Measurements from ENCODE around the gene GPR132. TPM values are rescaled to one million over a fixed set of nuclear protein-coding genes. Genes with fewer than 3 reads are reported as not detected.

Gene GPR132
- total RNA-seq, 1 experiment from 2014 or later = not detected

DNA sequence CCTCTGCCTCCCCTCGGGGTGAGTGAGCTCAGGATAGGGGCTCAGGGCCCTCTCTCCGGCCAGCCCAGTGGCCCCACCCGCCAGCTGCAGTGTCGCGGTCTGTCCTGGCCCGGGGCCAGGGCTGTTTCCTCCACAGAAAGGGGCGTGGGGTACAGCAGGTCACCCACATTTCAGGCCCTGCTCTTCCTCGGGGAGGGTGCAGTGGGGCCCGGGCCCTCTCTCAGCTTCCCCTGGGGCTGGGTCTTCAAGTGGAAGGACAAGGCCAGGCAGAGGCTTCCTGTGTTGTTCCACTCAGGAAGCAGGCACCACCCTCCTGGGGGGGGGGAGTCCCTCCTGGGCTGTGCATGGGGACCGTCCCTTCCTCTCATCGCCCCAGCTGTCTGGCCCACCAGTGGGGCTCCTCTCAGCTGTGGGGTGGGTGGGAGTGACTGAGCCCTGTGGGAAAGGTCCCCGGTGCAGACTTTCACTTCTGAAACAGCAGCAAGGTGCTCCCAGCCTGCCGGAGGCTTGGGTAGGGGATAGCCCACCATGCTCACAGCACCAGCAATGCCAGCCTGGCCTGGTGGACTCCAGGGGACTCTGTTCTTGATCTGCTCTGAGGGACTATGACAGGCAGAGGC is 3.7 kb downstream of the GPR132 start:
- H3F3A ChIP-seq (ENCODE audit: insufficient read depth, low read depth) = no peaks in the 10 kb centered on the region
- ChIA-PET POLR2A (ENCODE audit: unreplicated experiment) (no interaction called here), CTCF (no interaction called here)
- H3K9me3 ChIP-seq (ENCODE audit: insufficient read depth, low read depth) = no peaks in the 10 kb centered on the region
- H3K4me1 ChIP-seq (replicated peaks; ENCODE audit: insufficient read depth) = no peaks in the 10 kb centered on the region
- no peak for DNase-seq
- H2AFZ ChIP-seq = no peak overlapping the region
- TF ChIP-seq EZH2 (IDR thresholded peaks at IDR 0.05; ENCODE audit: low read depth) = no peak
- TF ChIP-seq, protein P1, sequence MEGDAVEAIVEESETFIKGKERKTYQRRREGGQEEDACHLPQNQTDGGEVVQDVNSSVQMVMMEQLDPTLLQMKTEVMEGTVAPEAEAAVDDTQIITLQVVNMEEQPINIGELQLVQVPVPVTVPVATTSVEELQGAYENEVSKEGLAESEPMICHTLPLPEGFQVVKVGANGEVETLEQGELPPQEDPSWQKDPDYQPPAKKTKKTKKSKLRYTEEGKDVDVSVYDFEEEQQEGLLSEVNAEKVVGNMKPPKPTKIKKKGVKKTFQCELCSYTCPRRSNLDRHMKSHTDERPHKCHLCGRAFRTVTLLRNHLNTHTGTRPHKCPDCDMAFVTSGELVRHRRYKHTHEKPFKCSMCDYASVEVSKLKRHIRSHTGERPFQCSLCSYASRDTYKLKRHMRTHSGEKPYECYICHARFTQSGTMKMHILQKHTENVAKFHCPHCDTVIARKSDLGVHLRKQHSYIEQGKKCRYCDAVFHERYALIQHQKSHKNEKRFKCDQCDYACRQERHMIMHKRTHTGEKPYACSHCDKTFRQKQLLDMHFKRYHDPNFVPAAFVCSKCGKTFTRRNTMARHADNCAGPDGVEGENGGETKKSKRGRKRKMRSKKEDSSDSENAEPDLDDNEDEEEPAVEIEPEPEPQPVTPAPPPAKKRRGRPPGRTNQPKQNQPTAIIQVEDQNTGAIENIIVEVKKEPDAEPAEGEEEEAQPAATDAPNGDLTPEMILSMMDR (conservative IDR thresholded peaks at IDR 0.05) = no peak
- BruUV-seq (replicated peaks) = no TSS peak
- no peaks in the 10 kb centered on the region for H3K9me2 ChIP-seq (ENCODE audit: insufficient read depth)
- H3K4me2 ChIP-seq = no peak overlapping the region
- intact Hi-C loops (cut with micrococcal nuclease; ENCODE audit: unreplicated experiment) = no loop called here
- H3K27me3 ChIP-seq (ENCODE audit: insufficient read depth, low read depth) = no peaks in the 10 kb centered on the region
- H4K20me1 ChIP-seq (ENCODE audit: insufficient read depth) = no peaks in the 10 kb centered on the region
- no peaks in the 10 kb centered on the region for H3K79me2 ChIP-seq (ENCODE audit: low read depth)
- H3K4me3 ChIP-seq = no peak overlapping the region
- H3K36me3 ChIP-seq (ENCODE audit: low read depth) = no peaks in the 10 kb centered on the region
- H3K27ac ChIP-seq = no peak overlapping the region

DNA sequence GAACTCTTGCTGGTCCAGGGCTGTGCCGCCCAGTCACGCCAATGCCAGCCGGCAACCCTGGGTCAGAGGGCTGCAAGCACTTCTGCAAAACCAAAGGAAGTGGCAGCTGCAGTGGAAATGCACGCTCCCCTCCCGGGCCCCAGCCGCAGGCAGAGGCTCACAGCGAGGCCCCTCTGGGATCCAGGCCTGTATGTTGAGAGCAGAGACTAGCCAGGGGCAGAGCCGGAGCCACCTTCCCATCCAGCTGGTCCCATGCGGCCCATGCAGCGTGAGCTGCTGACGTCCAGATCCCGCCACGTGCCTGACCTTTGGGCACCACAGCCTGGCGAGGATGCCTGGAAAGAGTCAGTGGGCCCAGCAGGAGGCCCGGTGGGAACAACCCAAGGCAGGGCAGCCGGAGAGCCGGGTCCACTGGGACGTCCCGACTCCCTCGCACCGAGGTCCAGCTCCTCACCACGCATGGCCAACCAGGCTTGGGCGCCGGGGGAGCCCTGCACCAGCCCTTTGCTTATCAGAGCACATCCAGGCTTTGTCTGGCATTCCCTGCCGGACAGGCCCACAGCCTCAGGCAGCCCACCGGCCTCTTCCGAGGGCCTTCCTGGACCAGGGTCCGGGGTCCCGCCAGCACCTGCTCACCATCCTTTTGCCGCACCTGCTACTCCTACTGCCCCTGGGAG is 4.3 kb downstream of the GPR132 start:
- no peak overlapping the region for H3K4me2 ChIP-seq
- no peaks in the 10 kb centered on the region for H3K9me3 ChIP-seq (ENCODE audit: insufficient read depth, low read depth)
- H3K79me2 ChIP-seq (ENCODE audit: low read depth) = no peaks in the 10 kb centered on the region
- H2AFZ ChIP-seq = no peak overlapping the region
- no peak overlapping the region for H3K4me3 ChIP-seq
- DNase-seq = no peak
- intact Hi-C loops (cut with micrococcal nuclease; ENCODE audit: unreplicated experiment) = no loop called here
- no peaks in the 10 kb centered on the region for H4K20me1 ChIP-seq (ENCODE audit: insufficient read depth)
- H3K9me2 ChIP-seq (ENCODE audit: insufficient read depth) = no peaks in the 10 kb centered on the region
- POLR2A ChIA-PET (ENCODE audit: unreplicated experiment) = no interaction called here
- no peak overlapping the region for H3K27ac ChIP-seq
- CTCF ChIA-PET = no interaction called here
- no peaks in the 10 kb centered on the region for H3F3A ChIP-seq (ENCODE audit: insufficient read depth, low read depth)
- BruUV-seq (replicated peaks) = no TSS peak
- TF ChIP-seq EZH2 (IDR thresholded peaks at IDR 0.05; ENCODE audit: low read depth) = no peak
- TF ChIP-seq, protein P1 (conservative IDR thresholded peaks at IDR 0.05) = no peak
- no peaks in the 10 kb centered on the region for H3K36me3 ChIP-seq (ENCODE audit: low read depth)
- H3K27me3 ChIP-seq (ENCODE audit: insufficient read depth, low read depth) = no peaks in the 10 kb centered on the region
- H3K4me1 ChIP-seq (replicated peaks; ENCODE audit: insufficient read depth) = no peaks in the 10 kb centered on the region

DNA sequence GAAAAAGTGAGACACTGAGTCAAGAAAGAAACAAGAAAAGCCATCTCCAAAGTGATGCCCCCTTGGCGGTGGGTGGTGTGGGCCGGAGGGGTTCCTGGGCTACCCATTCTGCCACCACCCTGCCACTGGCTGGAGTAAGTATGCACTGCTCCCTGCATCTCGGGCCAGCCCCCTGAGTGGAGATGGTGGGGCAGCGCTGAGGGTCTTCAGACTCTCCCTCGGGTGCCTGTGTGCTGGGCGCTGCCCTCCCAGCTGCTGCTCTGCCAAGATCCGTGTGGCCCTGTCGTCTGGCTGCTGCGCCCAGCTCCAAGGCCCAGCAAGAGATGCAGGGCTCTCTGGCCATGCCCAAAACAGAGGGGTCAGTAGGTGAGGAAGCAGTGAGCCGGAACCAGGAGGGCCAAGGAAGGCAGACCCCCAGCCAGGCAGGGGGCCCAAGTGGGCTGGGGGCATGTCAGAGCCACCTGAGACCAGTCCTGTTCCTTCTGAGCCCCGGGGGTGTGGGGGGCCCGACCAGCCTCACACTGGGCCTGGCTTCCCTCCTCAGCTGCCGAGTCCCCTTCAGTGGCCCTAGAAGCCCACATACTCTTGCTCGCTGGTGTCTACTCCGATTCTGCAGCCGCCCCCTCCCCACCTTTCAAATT is 5.2 kb downstream of the GPR132 start:
- Histone ChIP-seq H3K4me2 (no peak overlapping the region), H3K79me2 (ENCODE audit: low read depth) (no peaks in the 10 kb centered on the region), H3K9me3 (ENCODE audit: insufficient read depth, low read depth) (no peaks in the 10 kb centered on the region), H2AFZ (no peak overlapping the region), H3K4me3 (no peak overlapping the region), H3K36me3 (ENCODE audit: low read depth) (no peaks in the 10 kb centered on the region), H3F3A (ENCODE audit: insufficient read depth, low read depth) (no peaks in the 10 kb centered on the region), H3K27me3 (ENCODE audit: insufficient read depth, low read depth) (no peaks in the 10 kb centered on the region), H4K20me1 (ENCODE audit: insufficient read depth) (no peaks in the 10 kb centered on the region), H3K4me1 (replicated peaks; ENCODE audit: insufficient read depth) (no peaks in the 10 kb centered on the region), H3K27ac (no peak overlapping the region), H3K9me2 (ENCODE audit: insufficient read depth) (no peaks in the 10 kb centered on the region)
- intact Hi-C loops (cut with micrococcal nuclease; ENCODE audit: unreplicated experiment) = no loop called here
- ChIA-PET CTCF (no interaction called here), POLR2A (ENCODE audit: unreplicated experiment) (no interaction called here)
- no peak for TF ChIP-seq EZH2 (IDR thresholded peaks at IDR 0.05; ENCODE audit: low read depth)
- TF ChIP-seq, protein P1 (conservative IDR thresholded peaks at IDR 0.05) = no peak
- BruUV-seq (replicated peaks) = no TSS peak
- no peak for DNase-seq

Measured in PC-9 (cell line).